SK-N-SH (cell line): ENCODE results near the gene VPS9D1. TPM values are rescaled to one million over a fixed set of nuclear protein-coding genes. Genes with fewer than 3 reads are reported as not detected.
"Not testable (repeated sequence)": the region's sequence is repeated elsewhere in the genome, so short reads cannot be mapped to it uniquely, and the experiment has no call there.

Source experiments
- CTCF ChIA-PET: fragments of 300-600, 350-600 bp; formaldehyde crosslinking; extraction: SDS; loops from one replicate; lab custom pipeline; 2021; lab: Yijun Ruan, JAX
- POLR2A ChIA-PET: fragments of 350-600 bp; sonication (Branson Sonifier 250); formaldehyde crosslinking; extraction: SDS; loops from one replicate; lab custom pipeline; 2020; ENCODE audit warnings: antibody characterized with exemption, inconsistent platforms; lab: Yijun Ruan, JAX
- DNase-seq: peaks from one replicate; pipeline ENCODE4 v3.0.0; 2012
- H2AFZ ChIP-seq: fragments of 200-600 bp; sonication (generic); 2 replicates; pipeline ENCODE4 v1.8.1; 2016; ENCODE audit warnings: antibody characterized with exemption, mild to moderate bottlenecking, low read depth
- H3F3A ChIP-seq: fragments of 200-600 bp; sonication (generic); replicated peaks from 2 replicates; pipeline ENCODE3; 2016; ENCODE audit warnings: antibody characterized with exemption, mild to moderate bottlenecking; ENCODE audit not compliant: insufficient read depth
- H3K27ac ChIP-seq, 2 experiments: fragments of 200-500 bp in 1 of 2; fragments of 200-600 bp in 1 of 2; sonication (Bioruptor generic) in 1 of 2; sonication (generic), shearing (Covaris generic) in 1 of 2; 2 replicates each; pipeline versions ENCODE4 v1.5.1 to v1.6.1; 2014 to 2016; ENCODE audit warnings: low read depth in 2 of 2, inconsistent platforms in 1 of 2, low read length in 1 of 2, mild to moderate bottlenecking in 1 of 2, mixed read lengths in 1 of 2
- H3K27me3 ChIP-seq: fragments of 200-600 bp; sonication (generic), shearing (Covaris generic); 2 replicates; pipeline ENCODE4 v1.6.1; 2016; ENCODE audit warnings: mixed run types; ENCODE audit not compliant: insufficient read depth
- H3K36me3 ChIP-seq, 2 experiments: fragments of 200-500 bp in 1 of 2; fragments of 200-600 bp in 1 of 2; sonication (Bioruptor generic) in 1 of 2; sonication (generic) in 1 of 2; replicated peaks in 1 of 2; 2 replicates each; pipeline versions ENCODE3 to v1.5.1; 2014 to 2016; ENCODE audit warnings: low read length in 1 of 2, mild to moderate bottlenecking in 1 of 2; ENCODE audit not compliant: insufficient read depth in 2 of 2, control insufficient read depth in 1 of 2
- H3K4me1 ChIP-seq, 2 experiments: fragments of 200-500 bp in 1 of 2; fragments of 200-600 bp in 1 of 2; sonication (Bioruptor generic) in 1 of 2; sonication (generic), shearing (Covaris generic) in 1 of 2; 2 replicates each; pipeline versions ENCODE4 v1.5.1 to v1.6.1; 2014 to 2016; ENCODE audit warnings: low read depth in 1 of 2, low read length in 1 of 2, mixed run types in 1 of 2; ENCODE audit not compliant: insufficient read depth in 2 of 2, control insufficient read depth in 1 of 2
- H3K4me2 ChIP-seq: fragments of 200-600 bp; sonication (generic), shearing (Covaris generic); 2 replicates; pipeline ENCODE4 v1.6.1; 2017; ENCODE audit warnings: mixed run types
- H3K4me3 ChIP-seq, 2 experiments: fragments of 200-500 bp in 1 of 2; fragments of 200-600 bp in 1 of 2; sonication (Bioruptor generic) in 1 of 2; sonication (generic), shearing (Covaris generic) in 1 of 2; 2 replicates each; pipeline versions ENCODE4 v1.5.1 to v1.8.1; 2014 to 2016; ENCODE audit warnings: low read depth in 2 of 2, inconsistent platforms in 1 of 2, low read length in 1 of 2, mild to moderate bottlenecking in 1 of 2, mixed read lengths in 1 of 2, moderate library complexity in 1 of 2
- H3K79me2 ChIP-seq: fragments of 200-600 bp; sonication (generic); 2 replicates; pipeline ENCODE4 v1.8.1; 2017; ENCODE audit warnings: mild to moderate bottlenecking; ENCODE audit not compliant: insufficient read depth
- H3K9ac ChIP-seq: fragments of 200-600 bp; sonication (generic); 2 replicates; pipeline ENCODE4 v1.6.1; 2017; ENCODE audit warnings: mixed run types
- H3K9me2 ChIP-seq: fragments of 200-600 bp; sonication (generic); 2 replicates; pipeline ENCODE4 v1.6.1; 2017; ENCODE audit warnings: mixed run types
- H3K9me3 ChIP-seq: fragments of 200-600 bp; sonication (generic); 2 replicates; pipeline ENCODE4 v1.6.1; 2017; ENCODE audit warnings: mixed run types, mild to moderate bottlenecking, moderate library complexity
- H4K20me1 ChIP-seq: fragments of 200-600 bp; sonication (generic); 2 replicates; pipeline ENCODE4 v1.6.1; 2017; ENCODE audit warnings: mild to moderate bottlenecking, mixed run types; ENCODE audit not compliant: insufficient read depth
- CHD2 ChIP-seq: fragments of 150-350 bp; IDR thresholded peaks from 2 replicates; pipeline ENCODE4 v1.6.1; 2018; ENCODE audit warnings: low read length; ENCODE audit not compliant: partially characterized antibody
- ELF1 ChIP-seq: IDR thresholded peaks from 2 replicates; pipeline ENCODE4 v1.4.0; 2012
- GABPA ChIP-seq: IDR thresholded peaks from 2 replicates; pipeline ENCODE4 v1.4.0; 2012; ENCODE audit warnings: low read depth, mild to moderate bottlenecking
- POLR2AphosphoS5 ChIP-seq: IDR thresholded peaks from 2 replicates; pipeline ENCODE4 v1.6.1; 2012; ENCODE audit warnings: low read depth, low read length
- RAD21 ChIP-seq: IDR thresholded peaks from 2 replicates; pipeline ENCODE4 v1.6.1; 2012; ENCODE audit warnings: mild to moderate bottlenecking, low read length
- TEAD4 ChIP-seq: IDR thresholded peaks from 2 replicates; pipeline ENCODE4 v1.4.0; 2012; ENCODE audit warnings: mild to moderate bottlenecking, borderline replicate concordance; ENCODE audit not compliant: insufficient read depth
- USF1 ChIP-seq: IDR thresholded peaks from 2 replicates; pipeline ENCODE4 v1.4.0; 2012; ENCODE audit warnings: low read depth, borderline replicate concordance
- WGBS: methylation state at CpG from one replicate; pipeline ENCODE4 v1.1.6; 2017; ENCODE audit warnings: low lambda C conversion rate; 5-methylcytosine and 5-hydroxymethylcytosine counted together
- polyA plus RNA-seq, 3 experiments: library from polyadenylated mRNA; depleted of rRNA; stranded (reverse); fragments of >200 nt; gene quantifications; 2 replicates each; pipeline ENCODE4 v1.2.3, GENCODE V29; 2012

VPS9D1 gene
- polyA plus RNA-seq, 1 of the 3 experiments (the other 2 are of a cell fraction) = 10.1 TPM

GRCh38 chr16:89699629-89700099 lies 21.0 kb downstream of the VPS9D1 start:
- H3K9me3 ChIP-seq, H2AFZ ChIP-seq, H3K9me2 ChIP-seq, H3K27me3 ChIP-seq, H3K9ac ChIP-seq, H3K79me2 ChIP-seq, DNase-seq: not testable (repeated sequence)
- peak overlapping the region in 1 of 2 experiments; percentile 71; a peak in 1 of 4 replicates for H3K27ac ChIP-seq
- H3K4me3 ChIP-seq = peak overlapping the region in 1 of 2 experiments; percentile 78; a peak in 2 of 4 replicates
- peaks cover 11% of the 10 kb centered on the region for H4K20me1 ChIP-seq
- CTCF ChIA-PET = interaction anchor here (0.6 to 4.3 kb wide), 23 partner anchors 8 to 240 kb away, joined by 3 to 37 read pairs (median 5); partner anchors contain the start of genes CDK10, SPIRE2 and TCF25
- peaks cover 7 to 31% of the 10 kb centered on the region in 2 experiments for H3K36me3 ChIP-seq
- peaks cover 9 to 29% of the 10 kb centered on the region in 2 experiments; a peak in 2 of 4 replicates for H3K4me1 ChIP-seq
- 74% methylated on average over 11 of the region's 18 CpGs for WGBS
- POLR2A ChIA-PET = interaction anchor here (0.5 to 1.4 kb wide), 5 partner anchors 9 to 1232 kb away, joined by 3 to 8 read pairs (median 3); partner anchors contain the start of genes CDK10 and TUBB3
- peak overlapping the region; percentile 100; the same call in 1 of the 2 replicates for H3K4me2 ChIP-seq
- H3F3A ChIP-seq = peaks cover 22% of the 10 kb centered on the region

- DNase-seq = not testable (repeated sequence)
Measured at GRCh38 chr16:89698717-89699116, 22.0 kb downstream of the VPS9D1 start.

GRCh38 chr16:89697616-89698331 lies 22.9 kb downstream of the VPS9D1 start:
- Histone ChIP-seq H4K20me1 (peaks cover 11% of the 10 kb centered on the region), H3K9me3 (no peaks in the 10 kb centered on the region), H3K9ac (no peak overlapping the region), H3F3A (peaks cover 15% of the 10 kb centered on the region), H3K4me2 (no peak overlapping the region), H3K27ac (peak overlapping the region in 1 of 2 experiments; percentile 34; a peak in 1 of 4 replicates), H3K4me1 (peaks cover 9 to 29% of the 10 kb centered on the region in 2 experiments; a peak in 2 of 4 replicates), H3K4me3 (no peak overlapping the region), H2AFZ (no peak overlapping the region), H3K79me2 (no peaks in the 10 kb centered on the region), H3K9me2 (no peaks in the 10 kb centered on the region), H3K27me3 (no peaks in the 10 kb centered on the region), H3K36me3 (peaks cover 7 to 46% of the 10 kb centered on the region in 2 experiments)
- 93% methylated on average over 3 of the region's 32 CpGs for WGBS
- TF ChIP-seq CHD2 (no peak), RAD21 (no peak), ELF1 (no peak), POLR2AphosphoS5 (no peak), USF1 (no peak), GABPA (no peak), TEAD4 (no peak)
- peak; percentile 29 for DNase-seq
- ChIA-PET CTCF (interaction anchor here (1.6 to 4.3 kb wide), 3 partner anchors 9 to 190 kb away, joined by 3 to 37 read pairs (median 4); no protein-coding TSS in a partner anchor), POLR2A (interaction anchor here (0.6 to 2.6 kb wide), 4 partner anchors 10 to 45 kb away, joined by 3 to 10 read pairs (median 3); partner anchors contain the start of genes CDK10, CHMP1A and SPATA33)

More at GRCh38 chr16:89698717-89699116, 22.0 kb downstream of the VPS9D1 start:
- ChIA-PET CTCF (interaction anchor here (1.2 to 4.3 kb wide), 6 partner anchors 8 to 189 kb away, joined by 3 to 37 read pairs (median 4); no protein-coding TSS in a partner anchor), POLR2A (interaction anchor here (2.6 kb wide), 1 partner anchor 12 kb away, joined by 10 read pairs; the partner anchor contains the start of gene CDK10)
- not testable (repeated sequence) for H3K4me2 ChIP-seq, H2AFZ ChIP-seq, H3K9me2 ChIP-seq, H3K4me3 ChIP-seq, H3K9me3 ChIP-seq, H3K9ac ChIP-seq, H3K27ac ChIP-seq, H3K79me2 ChIP-seq, H3K27me3 ChIP-seq
- peaks cover 9 to 29% of the 10 kb centered on the region in 2 experiments; a peak in 2 of 4 replicates for H3K4me1 ChIP-seq
- peaks cover 20% of the 10 kb centered on the region for H3F3A ChIP-seq
- peaks cover 11% of the 10 kb centered on the region for H4K20me1 ChIP-seq
- 93% methylated on average over 14 of the region's 14 CpGs for WGBS
- peaks cover 7 to 39% of the 10 kb centered on the region in 2 experiments for H3K36me3 ChIP-seq
